D721Med (cell line): Measurements from ENCODE around the gene TMEM184C.

Experiments used
- DNase-seq: peaks from one replicate; pipeline ENCODE4 v3.0.0; 2011; ENCODE audit warnings: low spot score; ENCODE audit not compliant: insufficient read length
- FAIRE-seq: peaks from 2 replicates; lab custom pipeline; 2011; peaks lifted over from hg19 to GRCh38; lab: Jason Lieb, UNC
- CTCF ChIP-seq: IDR thresholded peaks from 2 replicates; pipeline ENCODE4 v1.5.1; 2012; ENCODE audit warnings: mild to moderate bottlenecking, control low read depth; ENCODE audit not compliant: insufficient read depth; ENCODE audit errors: missing control alignments

The TMEM184C gene

GRCh38 chr4:147714575-147715401, 97.6 kb downstream of the TMEM184C start:
- DNase-seq: no peak
- TF ChIP-seq CTCF: no peak

GRCh38 chr4:147717878-147718277, 100.7 kb downstream of the TMEM184C start:
- no peak for DNase-seq
- no peak for TF ChIP-seq CTCF

More at GRCh38 chr4:147714575-147715401, 97.6 kb downstream of the TMEM184C start:
- no peak for FAIRE-seq

More at GRCh38 chr4:147717878-147718277, 100.7 kb downstream of the TMEM184C start:
- FAIRE-seq: no peak
